Activated naive CD8-positive, alpha-beta T cell treated with anti-CD3 and anti-CD28 coated beads, Interleukin-2, amount 50 U/mL, for 16 hours (primary cell): ENCODE data around the gene DYSF.
"Not testable (repeated sequence)": the region's sequence is repeated elsewhere in the genome, so short reads cannot be mapped to it uniquely, and the experiment has no call there.

Source experiments
- DNase-seq: peaks from one replicate; pipeline ENCODE4 v3.0.0-alpha.2; 2020; ENCODE audit warnings: low read depth, low spot score

DYSF gene

DNA sequence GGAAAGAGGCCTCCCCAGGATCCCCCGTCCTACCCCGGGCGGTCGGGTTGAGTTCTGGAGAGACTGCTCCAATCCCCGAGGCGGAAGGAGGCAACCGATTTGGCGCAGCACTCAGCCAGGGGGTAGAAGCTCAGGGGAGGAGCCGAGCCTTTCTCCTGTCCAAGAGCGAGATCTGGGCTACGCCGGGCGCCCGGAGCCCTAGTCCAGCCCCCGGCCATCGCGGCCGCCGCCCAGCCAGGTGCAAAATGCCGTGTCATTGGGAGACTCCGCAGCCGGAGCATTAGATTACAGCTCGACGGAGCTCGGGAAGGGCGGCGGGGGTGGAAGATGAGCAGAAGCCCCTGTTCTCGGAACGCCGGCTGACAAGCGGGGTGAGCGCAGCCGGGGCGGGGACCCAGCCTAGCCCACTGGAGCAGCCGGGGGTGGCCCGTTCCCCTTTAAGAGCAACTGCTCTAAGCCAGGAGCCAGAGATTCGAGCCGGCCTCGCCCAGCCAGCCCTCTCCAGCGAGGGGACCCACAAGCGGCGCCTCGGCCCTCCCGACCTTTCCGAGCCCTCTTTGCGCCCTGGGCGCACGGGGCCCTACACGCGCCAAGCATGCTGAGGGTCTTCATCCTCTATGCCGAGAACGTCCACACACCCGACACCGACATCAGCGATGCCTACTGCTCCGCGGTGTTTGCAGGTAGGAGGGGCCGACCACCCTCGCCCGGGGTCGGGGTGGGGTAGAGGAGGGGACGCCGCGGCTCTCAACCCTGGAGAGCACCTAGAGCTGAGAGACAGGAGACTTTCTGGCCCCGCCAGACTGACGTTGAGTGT lies at the start of gene DYSF:
DYSF (plus strand) TSS at position 158 of the 817 bp plus-strand sequence.
- no peak for DNase-seq

DNA sequence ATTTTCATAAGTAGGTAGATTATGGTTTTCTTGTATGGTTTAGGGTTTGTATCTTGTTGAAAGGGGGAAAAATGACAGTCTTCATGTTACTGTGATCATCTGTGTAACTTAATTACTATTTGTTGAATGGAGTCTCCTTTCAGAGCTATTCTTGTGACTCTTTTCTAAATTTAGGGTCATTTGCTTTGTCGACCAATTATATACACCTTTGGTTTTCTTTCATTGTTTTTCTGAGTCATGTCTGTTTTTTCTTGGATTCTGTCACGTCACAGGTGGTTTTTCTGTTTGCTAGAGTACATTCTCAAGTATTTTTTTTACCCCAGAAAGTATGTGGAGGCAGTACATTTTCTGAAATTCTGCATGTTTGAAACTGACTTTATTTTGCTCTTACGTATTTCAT lies 43.8 kb upstream of the DYSF start:
- no peak for DNase-seq

DNA sequence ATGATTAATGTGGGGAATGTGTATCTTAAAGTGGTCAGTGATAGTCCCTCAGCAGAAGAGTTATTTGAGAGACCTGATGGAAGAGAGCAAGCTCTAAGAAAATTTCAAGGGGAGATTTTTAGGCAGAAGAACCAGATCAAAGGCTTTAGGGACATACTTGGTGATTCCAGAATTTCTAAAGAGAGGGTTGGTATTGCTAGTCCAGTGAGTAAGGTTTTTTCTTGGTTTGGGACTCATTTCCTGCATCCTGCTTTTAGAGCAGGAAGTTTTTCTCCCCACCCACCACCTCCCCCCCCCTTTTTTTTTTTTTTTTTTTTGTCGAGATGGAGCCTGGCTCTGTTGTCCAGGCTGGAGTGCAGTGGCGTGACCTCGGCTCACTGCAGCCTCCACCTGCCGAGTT lies 42.7 kb upstream of the DYSF start:
- DNase-seq, result no peak

DNA sequence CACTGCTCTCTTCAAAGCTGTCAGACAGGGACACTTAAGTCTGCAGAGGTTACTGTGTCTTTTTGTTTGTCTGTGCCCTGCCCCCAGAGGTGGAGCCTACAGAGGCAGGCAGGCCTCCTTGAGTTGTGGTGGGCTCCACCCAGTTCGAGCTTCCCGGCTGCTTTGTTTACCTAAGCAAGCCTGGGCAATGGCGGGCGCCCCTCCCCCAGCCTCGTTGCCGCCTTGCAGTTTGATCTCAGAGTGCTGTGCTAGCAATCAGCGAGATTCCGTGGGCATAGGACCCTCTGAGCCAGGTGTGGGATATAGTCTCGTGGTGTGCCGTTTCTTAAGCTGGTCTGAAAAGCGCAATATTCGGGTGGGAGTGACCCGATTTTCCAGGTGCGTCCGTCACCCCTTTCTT lies 36.5 kb upstream of the DYSF start:
- DNase-seq, result not testable (repeated sequence)

DNA sequence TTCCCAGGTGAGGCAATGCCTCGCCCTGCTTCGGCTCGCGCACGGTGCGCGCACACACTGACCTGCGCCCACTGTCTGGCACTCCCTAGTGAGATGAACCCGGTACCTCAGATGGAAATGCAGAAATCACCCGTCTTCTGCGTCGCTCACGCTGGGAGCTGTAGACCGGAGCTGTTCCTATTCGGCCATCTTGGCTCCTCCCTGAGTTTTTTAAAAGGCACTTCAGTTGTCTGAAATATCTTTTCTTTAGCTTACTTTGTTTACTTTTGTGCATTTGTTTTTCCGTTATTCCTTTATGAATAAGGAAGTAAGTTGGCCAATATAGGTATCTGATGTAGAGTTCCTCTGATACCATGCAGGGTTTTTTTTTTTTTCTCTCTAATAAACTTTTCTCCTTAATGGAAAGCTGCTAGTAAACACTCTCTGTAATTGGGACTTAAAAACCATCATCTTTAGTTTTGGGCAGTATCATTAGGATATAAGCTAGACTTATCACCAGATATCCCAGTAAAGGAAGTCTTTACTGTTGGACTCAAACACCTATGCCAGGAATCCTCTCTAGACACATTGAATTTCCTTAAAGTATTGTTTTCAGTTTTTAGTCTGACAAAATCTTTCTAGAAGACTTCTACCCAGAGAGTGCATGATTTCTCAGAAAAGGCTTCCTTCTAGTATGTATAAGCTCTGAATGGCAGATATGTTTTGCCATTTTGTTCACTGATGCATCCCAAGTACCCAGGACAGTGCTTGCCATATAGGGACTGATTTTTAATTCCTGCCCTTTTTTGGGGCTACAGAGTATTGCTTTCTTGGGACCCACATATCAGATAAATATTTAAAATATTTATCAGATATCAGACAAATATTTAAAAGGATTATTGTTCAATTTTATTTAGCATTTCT lies 35.8 kb upstream of the DYSF start:
- DNase-seq, result no peak

DNA sequence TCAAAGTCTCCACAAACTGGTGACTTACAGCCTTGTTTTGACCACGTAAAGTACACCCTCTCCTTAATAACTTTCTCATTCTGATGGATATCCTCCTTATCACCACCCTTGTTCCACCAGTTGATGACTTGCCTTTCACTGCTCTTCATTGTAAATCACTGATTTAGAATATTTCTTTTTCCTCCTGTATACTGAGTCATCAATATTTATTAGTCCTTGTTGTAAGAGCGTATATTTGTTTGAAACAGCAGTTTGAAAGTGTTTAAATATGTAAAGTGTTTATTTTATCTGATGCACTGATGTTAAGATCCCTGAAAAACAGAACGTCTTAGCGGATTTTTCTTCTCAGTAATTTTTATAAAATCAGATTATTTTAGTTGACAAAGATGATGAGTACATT lies 34.2 kb upstream of the DYSF start:
- DNase-seq, result no peak

DNA sequence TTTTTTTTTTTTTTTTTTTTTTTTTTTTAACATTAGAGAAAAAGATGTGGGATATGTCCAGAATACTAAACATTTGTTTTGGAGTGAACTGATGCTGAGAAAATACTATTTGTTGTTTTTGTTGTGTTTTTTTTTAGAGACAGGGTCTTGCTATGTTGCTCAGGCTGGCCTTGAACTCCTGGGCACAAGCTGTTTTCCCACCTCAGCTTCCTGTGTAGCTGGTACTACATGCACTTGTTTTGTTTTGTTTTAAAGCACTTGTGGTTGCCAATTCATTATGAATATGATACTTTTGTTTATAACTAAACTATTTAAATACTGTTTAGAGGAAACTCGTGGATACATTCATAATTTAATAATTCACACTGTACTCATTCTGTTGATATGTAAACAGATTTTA lies 33.4 kb upstream of the DYSF start:
- no peak for DNase-seq

DNA sequence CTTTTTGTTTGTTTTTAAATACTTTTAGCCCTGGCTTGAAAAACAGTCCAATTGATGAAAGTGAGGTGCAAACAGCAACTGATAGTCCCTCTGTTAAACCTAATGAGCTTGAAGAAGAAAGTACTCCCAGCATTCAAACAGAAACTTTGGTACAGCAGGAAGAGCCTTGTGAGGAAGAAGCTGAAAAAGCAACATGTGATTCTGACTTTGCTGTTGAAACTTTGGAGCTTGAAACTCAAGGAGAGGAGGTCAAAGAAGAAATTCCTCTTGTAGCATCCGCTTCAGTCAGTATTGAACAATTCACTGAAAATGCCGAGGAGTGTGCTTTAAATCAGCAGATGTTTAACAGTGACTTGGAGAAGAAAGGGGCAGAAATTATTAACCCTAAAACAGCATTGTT lies 30.6 kb upstream of the DYSF start:
- DNase-seq, result no peak

DNA sequence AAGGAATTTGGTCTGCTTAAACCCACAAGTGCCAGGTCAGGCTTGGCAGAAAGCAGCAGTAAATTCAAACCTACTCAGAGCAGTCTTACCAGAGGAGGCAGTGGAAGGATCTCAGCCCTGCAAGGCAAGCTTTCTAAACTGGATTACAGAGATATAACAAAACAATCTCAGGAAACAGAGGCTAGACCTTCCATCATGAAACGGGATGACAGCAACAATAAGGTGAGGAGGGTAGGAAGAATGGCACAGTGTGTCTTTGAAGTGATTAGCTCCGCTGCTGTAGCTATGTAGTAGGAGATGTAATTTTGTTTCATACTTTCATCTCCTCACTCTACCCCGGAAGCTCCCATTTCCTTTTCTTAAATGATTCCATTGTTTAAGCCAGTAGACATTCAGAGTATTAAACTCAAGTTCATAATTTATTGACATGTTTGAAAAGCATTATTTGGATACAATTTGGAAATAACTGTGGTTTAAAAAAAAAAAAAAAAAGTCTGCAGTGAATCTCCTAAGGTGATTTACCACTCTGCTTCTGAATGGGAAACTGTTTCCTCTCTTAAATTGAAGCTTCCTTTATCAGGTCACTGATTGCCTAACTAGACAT lies 29.4 kb upstream of the DYSF start:
- no peak for DNase-seq

DNA sequence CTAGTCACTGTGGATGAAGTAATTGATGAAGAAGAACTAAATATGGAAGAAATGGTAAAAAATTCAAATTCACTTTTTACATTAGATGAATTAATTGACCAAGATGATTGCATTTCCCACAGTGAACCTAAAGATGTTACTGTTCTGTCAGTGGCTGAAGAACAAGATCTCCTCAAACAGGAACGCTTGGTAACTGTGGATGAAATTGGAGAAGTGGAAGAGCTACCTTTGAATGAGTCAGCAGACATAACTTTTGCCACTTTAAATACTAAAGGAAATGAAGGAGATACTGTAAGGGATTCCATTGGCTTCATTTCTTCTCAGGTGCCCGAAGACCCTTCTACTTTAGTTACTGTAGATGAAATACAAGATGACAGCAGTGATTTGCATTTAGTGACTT lies 26.6 kb upstream of the DYSF start:
- DNase-seq, result no peak

DNA sequence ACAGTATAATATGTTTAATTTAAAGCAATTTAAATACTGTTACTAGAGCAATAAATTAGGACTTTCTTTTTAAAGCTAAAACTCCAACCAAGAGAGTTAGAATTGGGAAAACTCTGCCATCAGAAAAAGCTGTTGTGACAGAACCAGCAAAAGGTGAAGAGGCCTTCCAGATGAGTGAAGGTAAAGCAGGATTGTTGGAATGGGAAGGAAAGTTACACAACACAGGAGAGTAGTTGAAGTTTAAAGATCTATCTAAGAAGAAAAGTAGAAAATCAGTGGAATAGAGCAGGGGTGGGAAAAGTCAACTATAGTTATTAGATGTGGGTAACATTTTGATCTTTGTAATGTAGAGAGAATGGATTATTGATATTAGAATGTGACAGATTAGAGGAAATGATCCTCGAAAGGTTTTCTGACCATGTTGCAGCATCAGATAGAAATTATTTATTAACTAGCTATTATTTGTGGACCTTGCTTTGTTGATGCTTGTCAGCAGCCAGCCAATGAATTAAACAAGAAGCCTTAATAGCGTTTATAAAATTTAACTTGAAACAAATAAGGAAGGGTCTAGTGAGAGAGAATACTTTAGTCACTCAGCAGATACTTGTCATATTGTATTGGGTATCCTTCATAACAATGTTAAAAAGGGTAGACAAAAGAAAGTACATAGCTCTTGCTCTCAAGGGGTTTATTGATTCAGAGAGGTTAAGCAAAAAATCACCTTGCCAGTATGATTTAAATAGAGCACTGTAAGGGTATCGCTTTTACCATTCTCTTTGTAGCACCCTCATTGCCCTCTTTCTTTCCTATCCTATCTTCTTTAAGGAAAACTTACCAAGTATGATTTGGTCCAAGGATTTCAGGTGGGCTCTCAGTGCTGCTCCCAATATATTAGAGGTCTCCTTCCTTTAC lies 24.6 kb upstream of the DYSF start:
- DNase-seq, result no peak

DNA sequence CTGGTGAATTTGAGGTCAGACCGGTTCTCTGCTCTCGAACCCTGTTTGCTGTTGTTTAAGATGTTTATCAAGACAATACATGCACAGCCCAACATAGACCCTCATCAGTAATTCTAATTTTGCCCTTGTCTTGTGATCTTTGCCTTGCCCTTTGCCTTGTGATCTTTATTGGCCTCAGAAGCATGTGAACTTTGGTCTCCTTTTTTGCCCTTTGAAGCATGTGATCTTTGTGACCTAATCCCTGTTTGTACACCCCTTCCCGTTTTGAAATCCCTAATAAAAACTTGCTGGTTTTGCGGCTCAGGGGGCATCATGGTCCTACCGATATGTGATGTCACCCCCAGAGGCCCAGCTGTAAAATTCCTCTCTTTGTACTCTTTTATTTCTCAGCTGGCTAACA lies 8.2 kb upstream of the DYSF start:
- not testable (repeated sequence) for DNase-seq

DNA sequence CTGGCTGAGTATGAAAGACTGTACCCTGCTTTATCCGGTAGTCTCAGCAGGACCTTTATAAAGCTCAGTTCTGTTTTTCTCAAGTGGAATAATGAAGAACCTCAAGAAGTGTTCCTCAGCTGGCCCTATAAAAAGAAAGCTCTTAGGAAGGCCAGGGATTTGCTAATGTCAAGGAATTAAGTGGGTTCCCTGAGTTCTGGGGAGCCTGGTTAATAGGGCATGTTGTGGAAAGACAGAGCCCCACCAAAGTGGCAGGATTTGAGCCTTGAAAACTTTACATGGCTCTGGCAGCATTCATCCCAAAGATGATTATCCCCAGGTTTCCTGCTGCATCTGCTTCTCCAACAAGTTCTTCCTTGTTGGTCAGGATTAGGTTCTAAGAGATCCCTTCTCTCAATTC lies 6.9 kb upstream of the DYSF start:
- no peak for DNase-seq

DNA sequence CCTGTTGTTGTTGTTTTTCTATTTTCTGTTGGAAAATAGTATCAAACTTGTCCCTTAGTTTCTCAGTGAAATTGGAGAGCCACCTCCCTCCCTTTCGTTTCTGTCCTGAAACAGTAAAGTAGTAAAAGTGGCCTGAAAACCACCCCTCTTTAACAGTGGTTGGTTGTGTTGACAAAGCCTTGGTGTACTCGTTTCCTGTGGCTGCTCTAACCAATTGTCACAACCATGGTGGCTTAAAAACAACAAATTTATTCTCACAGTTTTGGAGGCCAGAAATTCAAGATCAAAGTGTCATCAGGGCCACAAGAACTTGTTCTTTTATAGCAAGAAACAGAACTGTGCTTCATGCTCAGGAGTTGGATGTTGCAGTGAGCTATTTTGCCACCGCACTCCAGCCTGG lies 4.0 kb upstream of the DYSF start:
- no peak for DNase-seq

DNA sequence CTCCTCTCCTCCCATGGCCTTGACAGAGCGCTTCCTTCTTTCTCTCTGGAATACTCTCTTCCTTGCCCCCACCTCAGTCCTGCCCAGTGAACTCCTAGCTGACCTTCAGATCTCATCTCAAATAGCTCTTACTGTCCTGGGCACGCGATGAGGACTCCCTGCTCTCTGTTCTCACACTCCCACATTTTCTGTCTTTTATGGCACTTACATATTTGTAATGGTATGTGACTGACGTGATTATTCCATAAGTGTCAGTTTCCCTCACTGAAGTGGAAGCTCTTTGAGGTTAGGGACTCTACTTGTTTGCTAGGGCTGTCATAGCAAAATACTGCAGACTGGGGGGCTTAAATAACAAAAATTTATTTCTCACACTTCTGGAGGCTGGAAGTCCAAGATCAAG lies 1.7 kb upstream of the DYSF start:
- no peak for DNase-seq

DNA sequence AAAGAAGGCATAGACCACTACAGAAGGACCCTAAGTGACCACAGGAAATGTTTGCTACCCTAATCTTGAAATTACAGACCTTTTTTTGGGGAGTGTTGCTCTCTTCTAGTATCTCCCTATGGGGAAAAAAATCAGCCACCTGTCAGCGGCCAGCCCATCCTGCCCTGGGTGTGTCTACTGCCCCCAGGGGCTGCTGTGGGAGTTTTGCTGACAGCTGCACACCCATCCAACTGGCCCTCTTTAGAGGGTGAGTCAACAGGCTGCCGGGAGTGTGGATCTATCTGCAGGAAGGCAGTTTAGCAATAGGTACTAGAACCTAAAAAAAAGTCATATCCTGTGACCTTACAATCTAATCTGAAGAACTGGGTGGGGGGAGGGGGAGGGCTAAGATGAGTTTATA lies 796 bp upstream of the DYSF start:
- DNase-seq, result no peak

DNA sequence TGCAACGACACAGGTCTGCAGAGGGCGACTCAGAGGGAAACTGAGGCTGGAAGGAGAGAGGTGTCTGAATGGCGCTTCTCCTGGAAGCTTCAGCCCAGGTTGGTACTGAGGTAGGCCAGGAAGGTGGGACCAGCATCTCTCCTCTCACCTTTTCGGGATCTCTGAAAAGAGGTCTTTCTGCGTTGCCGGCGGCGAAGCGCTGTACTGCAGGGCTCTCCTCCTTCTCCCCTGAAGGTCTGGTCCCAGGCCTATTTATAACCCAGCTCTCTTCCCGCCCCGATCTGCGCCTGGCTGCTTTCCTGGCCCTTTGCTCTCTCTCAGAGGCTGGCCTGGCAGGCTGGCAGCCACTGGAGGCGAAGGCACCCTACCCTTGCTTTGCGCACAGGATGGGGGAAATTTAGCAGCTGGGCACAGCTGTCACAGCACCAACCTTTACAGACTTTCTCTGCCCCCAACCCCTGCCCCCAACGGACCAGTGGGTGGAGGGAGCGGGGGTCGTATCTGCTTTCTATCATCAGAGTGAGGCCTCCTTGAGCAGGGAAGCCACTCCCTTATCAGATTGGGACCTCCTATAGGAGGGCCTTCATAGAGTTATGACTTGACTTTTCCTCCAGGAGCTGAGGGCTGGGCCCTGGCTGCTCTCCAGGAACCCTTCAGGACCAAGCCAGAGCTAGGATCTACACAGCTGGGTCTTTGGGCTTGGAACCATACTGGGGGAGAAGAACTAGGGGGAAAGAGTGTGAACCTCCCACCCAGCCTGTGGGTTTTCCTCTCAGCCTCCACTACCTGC lies 1.1 kb downstream of the DYSF start:
- DNase-seq, result no peak

DNA sequence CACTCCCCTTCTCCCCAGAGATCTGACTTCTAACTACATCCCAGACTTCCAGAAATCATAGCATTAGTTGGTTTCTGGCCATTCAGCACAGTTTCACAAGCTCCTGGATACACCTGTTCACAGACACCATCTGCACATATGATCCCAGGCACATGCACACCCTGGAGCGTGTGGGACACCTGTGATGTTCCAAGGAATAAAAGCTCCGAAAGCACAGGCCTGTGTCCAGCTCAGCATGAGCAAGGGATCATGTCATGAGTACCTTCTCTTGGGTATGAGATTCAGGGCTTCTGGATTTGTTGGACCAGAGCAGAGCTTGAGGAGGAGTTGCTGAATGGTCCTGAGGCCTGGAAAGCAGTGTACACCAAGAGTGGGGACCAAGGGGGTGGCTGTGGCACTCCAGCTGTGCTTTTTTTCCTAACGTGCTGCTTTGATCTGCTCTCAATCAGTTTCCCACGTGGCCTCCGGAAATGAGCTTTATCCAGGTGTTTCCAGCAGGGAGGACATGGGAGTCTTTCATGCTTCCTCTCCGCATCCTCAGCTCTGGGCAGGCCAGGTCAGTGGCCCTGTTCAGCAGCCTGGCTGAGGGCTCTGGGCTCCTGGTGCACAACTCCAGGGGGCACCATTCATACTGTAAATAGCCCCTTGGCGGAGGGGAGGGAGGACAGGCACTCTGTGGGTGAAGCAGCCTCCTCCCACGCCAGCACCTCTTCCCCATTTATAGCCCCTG lies 1.8 kb downstream of the DYSF start:
- no peak for DNase-seq

DNA sequence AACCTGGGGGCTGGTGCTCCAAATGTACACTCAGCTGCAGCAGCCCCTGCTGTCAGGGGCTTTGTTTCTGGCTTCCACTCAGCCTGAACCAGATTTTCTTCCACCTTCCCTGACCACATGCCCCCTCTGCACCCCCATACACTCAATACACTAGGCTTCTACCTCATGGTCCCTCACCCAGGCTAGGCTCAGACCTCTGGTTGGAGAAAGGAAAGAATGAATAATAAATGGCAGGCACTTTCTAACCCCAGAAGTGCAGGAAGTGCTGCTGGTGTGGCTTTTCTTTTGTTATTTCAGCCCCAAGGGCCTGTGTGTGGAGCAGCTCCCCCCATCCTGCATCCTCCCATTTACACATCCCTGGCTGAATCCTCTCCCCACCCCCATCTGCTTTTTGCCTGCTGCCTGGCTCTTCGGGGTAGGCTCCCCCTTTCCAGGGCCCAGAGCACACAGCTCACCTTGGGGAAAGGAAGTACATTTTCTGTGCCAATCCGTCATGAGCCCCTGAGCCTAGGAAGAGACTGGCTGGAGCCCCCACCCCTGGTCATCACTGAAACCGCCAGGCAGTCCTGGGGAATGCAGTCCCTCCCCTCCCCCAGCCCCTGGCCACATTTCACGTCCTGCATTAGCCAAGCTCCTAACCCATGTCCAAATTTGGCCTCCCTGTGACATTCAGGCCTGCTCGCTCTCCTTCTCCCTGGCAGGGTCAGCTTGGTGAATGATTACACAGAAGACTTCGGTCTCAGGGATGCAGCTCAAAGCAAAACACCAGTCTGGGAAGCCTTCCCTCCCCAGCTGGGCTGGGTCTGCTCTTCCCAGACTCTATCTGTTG lies 2.6 kb downstream of the DYSF start:
- no peak for DNase-seq
